Neural progenitor cell (in vitro differentiated cells): ENCODE results near the gene POP4.

Experiments used
- CTCF ChIP-seq: fragments of 200-600 bp; sonication (generic); IDR thresholded peaks from 2 replicates; pipeline ENCODE4 v1.5.1; 2017; ENCODE audit warnings: antibody characterized with exemption, mild to moderate bottlenecking
- EZH2 ChIP-seq: fragments of 200-600 bp; sonication (generic); IDR thresholded peaks from 2 replicates; pipeline ENCODE4 v1.6.1; 2017; ENCODE audit warnings: antibody characterized with exemption, mild to moderate bottlenecking, moderate library complexity
- EZH2phosphoT487 ChIP-seq: fragments of 200-600 bp; sonication (generic); IDR thresholded peaks from 2 replicates; pipeline ENCODE4 v1.6.1; 2017; ENCODE audit warnings: antibody characterized with exemption

- TF ChIP-seq CTCF (peak; percentile 80), EZH2 (no peak), EZH2phosphoT487 (no peak)
Observed at GRCh38 chr19:29610574-29611271, 4.6 kb downstream of the POP4 start.
